Measurements from ENCODE around the gene PRKACB. TPM values are rescaled to one million over a fixed set of nuclear protein-coding genes. Genes with fewer than 3 reads are reported as not detected.

Gene PRKACB
- total and polyA plus RNA-seq, 11 donors, result 8.7 to 52.3 (median 39.0) TPM

DNA sequence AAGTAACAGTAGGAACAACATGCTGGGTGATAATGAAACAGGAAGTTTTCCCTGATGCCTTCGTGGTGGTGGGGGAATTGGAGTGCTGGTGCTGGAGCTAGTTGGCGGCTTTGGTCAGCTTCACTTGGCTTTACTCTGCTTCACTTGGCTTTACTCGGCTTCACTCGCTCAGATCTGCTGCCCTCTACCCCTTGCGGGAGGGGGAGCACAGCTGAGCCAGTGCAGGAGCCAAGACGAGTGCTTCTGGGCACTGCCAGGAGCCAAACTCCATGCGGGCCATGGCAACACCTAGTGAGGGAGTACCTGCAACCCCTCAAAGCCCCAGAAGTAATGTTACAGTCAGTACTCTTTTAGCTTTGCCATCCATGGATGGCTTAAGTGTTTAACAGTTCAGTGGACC is 10.6 kb upstream of the PRKACB start:
- no peak for TF ChIP-seq POLR2A (IDR thresholded peaks at IDR 0.05)
- peaks cover 0 to 8% (median 0%) of the 10 kb centered on the region in 12 donors for H3K9me3 ChIP-seq
- DNase-seq (peak in 1 of 5 donors; percentile 12), ATAC-seq (no peak)
- H3K36me3 ChIP-seq, result no peaks in the 10 kb centered on the region
- 90 to 93% (median 92%) methylated on average over 7 of the region's 7 CpGs for WGBS, 4 donors
- intact Hi-C loops (cut with DNase I), result loop anchor here in 2 of 10 donors (10.0 kb wide), 2 partner anchors 471 to 621 kb away; no protein-coding TSS in a partner anchor
- no peak overlapping the region for H3K4me3 ChIP-seq
- no peaks in the 10 kb centered on the region for H3K4me1 ChIP-seq
- no peak overlapping the region for H3K27ac ChIP-seq
- no peaks in the 10 kb centered on the region for H3K27me3 ChIP-seq

DNA sequence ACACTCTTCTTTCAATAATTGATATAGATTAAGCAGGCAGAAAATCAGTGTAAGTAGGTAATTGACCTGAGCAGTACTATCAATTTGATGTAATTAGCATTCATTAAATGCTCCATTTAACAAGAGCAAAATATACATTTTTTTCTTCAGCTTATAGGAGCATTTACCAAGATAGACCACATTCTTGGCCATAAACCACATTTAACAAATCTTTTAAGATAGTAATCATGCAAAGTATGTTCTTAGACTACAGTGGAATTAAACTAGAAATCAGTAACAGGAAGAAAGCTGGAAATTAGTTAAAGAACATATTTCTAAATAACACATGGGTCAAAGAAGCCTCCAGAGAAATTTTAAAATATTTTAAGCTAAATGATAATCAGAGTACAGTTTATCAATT is 8.7 kb upstream of the PRKACB start:
- no peak for DNase-seq
- no peaks in the 10 kb centered on the region for H3K27me3 ChIP-seq
- intact Hi-C loops (cut with DNase I), result loop anchor here in 2 of 10 donors (10.0 kb wide), 2 partner anchors 469 to 619 kb away; no protein-coding TSS in a partner anchor
- no peaks in the 10 kb centered on the region for H3K4me1 ChIP-seq
- no peak overlapping the region for H3K4me3 ChIP-seq
- H3K27ac ChIP-seq, result no peak overlapping the region
- no peak for ATAC-seq
- TF ChIP-seq, protein P1, sequence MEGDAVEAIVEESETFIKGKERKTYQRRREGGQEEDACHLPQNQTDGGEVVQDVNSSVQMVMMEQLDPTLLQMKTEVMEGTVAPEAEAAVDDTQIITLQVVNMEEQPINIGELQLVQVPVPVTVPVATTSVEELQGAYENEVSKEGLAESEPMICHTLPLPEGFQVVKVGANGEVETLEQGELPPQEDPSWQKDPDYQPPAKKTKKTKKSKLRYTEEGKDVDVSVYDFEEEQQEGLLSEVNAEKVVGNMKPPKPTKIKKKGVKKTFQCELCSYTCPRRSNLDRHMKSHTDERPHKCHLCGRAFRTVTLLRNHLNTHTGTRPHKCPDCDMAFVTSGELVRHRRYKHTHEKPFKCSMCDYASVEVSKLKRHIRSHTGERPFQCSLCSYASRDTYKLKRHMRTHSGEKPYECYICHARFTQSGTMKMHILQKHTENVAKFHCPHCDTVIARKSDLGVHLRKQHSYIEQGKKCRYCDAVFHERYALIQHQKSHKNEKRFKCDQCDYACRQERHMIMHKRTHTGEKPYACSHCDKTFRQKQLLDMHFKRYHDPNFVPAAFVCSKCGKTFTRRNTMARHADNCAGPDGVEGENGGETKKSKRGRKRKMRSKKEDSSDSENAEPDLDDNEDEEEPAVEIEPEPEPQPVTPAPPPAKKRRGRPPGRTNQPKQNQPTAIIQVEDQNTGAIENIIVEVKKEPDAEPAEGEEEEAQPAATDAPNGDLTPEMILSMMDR (IDR thresholded peaks at IDR 0.05), result no peak
- H3K36me3 ChIP-seq, result no peaks in the 10 kb centered on the region
- H3K9me3 ChIP-seq, result peaks cover 0 to 19% (median 2%) of the 10 kb centered on the region in 12 donors

DNA sequence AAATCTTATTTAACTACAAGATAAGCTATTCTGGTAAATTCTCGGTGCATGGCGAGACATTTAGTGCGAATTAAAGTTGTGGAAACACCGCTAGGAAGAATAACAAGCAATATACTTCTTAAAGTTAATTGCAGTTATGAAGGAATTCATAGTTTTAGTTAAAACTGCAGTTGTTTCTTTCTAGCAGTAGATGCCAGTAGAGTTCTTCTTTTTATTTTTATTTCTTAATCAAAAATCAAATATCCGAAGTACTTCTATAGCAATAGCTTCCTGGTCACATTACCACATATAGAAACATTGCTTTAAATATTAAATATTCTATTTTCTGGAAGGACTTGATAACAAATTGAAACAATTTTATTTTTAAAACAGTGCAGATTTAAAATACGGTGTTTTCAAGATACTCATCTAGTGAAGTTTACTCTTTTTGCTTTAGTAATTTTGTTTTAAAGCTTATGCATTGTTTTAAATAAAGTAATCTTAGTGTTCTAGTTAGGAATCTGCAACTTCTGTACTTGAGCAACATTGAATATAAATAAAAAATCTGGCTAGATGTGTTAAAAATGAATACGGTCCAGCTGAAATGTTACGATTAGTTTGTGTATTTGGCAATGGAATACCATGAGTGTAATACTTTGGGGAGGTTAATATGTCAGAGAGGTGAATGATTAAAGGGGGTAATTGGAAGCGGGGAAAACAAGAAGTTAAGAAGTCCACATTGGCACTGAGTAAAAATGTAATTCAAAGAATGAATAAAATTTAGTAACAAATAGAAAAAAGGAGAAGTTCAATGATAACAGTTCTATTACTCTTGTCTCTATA is 2.7 kb upstream of the PRKACB start:
- no peaks in the 10 kb centered on the region for H3K27me3 ChIP-seq
- no peaks in the 10 kb centered on the region for H3K36me3 ChIP-seq
- WGBS, 4 donors, result 77 to 84% (median 78%) methylated on average over 9 of the region's 9 CpGs
- H3K9me3 ChIP-seq, result peaks cover 0 to 19% (median 2%) of the 10 kb centered on the region in 12 donors
- no peak for TF ChIP-seq POLR2A (IDR thresholded peaks at IDR 0.05)
- TF ChIP-seq, protein P1 (IDR thresholded peaks at IDR 0.05), result peak in 10 of 12 donors; percentile 34 to 64 (median 50)
- ATAC-seq (no peak), DNase-seq (no peak)
- no peak overlapping the region for H3K4me3 ChIP-seq
- H3K4me1 ChIP-seq, result peaks cover 0 to 12% (median 0%) of the 10 kb centered on the region in 12 donors
- no peak overlapping the region for H3K27ac ChIP-seq
- intact Hi-C loops (cut with DNase I), result loop anchor here in 9 of 10 donors (2.0 to 10.0 kb wide), 9 partner anchors 291 to 623 kb away; no protein-coding TSS in a partner anchor

DNA sequence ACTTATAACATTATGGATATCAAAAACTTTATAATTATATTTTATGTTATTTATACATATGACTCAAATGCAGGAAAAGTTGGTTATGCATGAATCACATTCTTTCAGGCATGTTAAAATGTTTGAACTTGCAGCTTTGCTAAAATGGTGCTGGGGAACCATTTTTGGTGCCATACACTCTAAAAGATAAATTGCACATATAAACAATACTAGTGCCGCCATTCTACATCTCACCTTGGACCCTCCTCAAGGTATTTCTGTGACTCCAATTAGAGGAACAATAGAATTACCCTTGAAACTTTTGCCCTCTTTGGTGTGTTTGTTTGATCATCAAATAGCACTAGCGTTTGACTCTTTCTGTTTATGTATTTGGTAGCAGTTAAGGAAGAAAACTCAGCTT is 997 bp downstream of the PRKACB start:
- Histone ChIP-seq H3K27ac (peak overlapping the region in 1 of 12 donors; percentile 87), H3K4me1 (peaks cover 0 to 26% (median 0%) of the 10 kb centered on the region in 12 donors), H3K4me3 (peak overlapping the region in 6 of 12 donors; percentile 0 to 52 (median 24)), H3K9me3 (no peaks in the 10 kb centered on the region), H3K27me3 (no peaks in the 10 kb centered on the region), H3K36me3 (no peaks in the 10 kb centered on the region)
- ATAC-seq, result no peak
- 87 to 90% (median 88%) methylated on average over 2 of the region's 2 CpGs for WGBS, 4 donors
- intact Hi-C loops (cut with DNase I), result loop anchor here in 8 of 10 donors (5.0 to 10.0 kb wide), 6 partner anchors 287 to 620 kb away; no protein-coding TSS in a partner anchor
- TF ChIP-seq, protein P1 (IDR thresholded peaks at IDR 0.05), result no peak
- no peak for TF ChIP-seq POLR2A (IDR thresholded peaks at IDR 0.05)
- DNase-seq, result no peak
